HG03439 (cell line): ENCODE measurements around the gene AGPAT3.
"Not testable (repeated sequence)": the region's sequence is repeated elsewhere in the genome, so short reads cannot be mapped to it uniquely, and the experiment has no call there.

Source experiments
- ATAC-seq: cut with Tn5 transposase; IDR thresholded peaks from one replicate; pipeline ENCODE4 v1.9.1; 2021; ENCODE audit warnings: mild to moderate bottlenecking, moderate library complexity; ENCODE audit not compliant: unreplicated experiment

The AGPAT3 gene

GRCh38 chr21:43834146-43834905 lies 30.7 kb upstream of the AGPAT3 start:
- no peak for ATAC-seq

GRCh38 chr21:43835050-43835449 lies 30.0 kb upstream of the AGPAT3 start:
- no peak for ATAC-seq

- ATAC-seq: no peak
These were observed 29.2 kb upstream of the AGPAT3 start for GRCh38 chr21:43835861-43836260.

GRCh38 chr21:43836616-43837015 lies 28.4 kb upstream of the AGPAT3 start:
- ATAC-seq: no peak

- ATAC-seq: no peak
These were observed 24.8 kb upstream of the AGPAT3 start for GRCh38 chr21:43840259-43840658.

GRCh38 chr21:43842742-43843141 lies 22.3 kb upstream of the AGPAT3 start:
- ATAC-seq: no peak

GRCh38 chr21:43844906-43845305 lies 20.1 kb upstream of the AGPAT3 start:
- not testable (repeated sequence) for ATAC-seq

GRCh38 chr21:43845386-43845785 lies 19.6 kb upstream of the AGPAT3 start:
- no peak for ATAC-seq

- ATAC-seq: no peak
These were observed 18.6 kb upstream of the AGPAT3 start for GRCh38 chr21:43846430-43846829.

- no peak for ATAC-seq
These were observed 17.7 kb upstream of the AGPAT3 start for GRCh38 chr21:43847301-43847700.

- ATAC-seq: no peak
These were observed 16.3 kb upstream of the AGPAT3 start for GRCh38 chr21:43848771-43849170.

GRCh38 chr21:43849532-43850299 lies 15.3 kb upstream of the AGPAT3 start:
- ATAC-seq: no peak

- no peak for ATAC-seq
These were observed 14.2 kb upstream of the AGPAT3 start for GRCh38 chr21:43850728-43851295.

GRCh38 chr21:43851593-43851992 lies 13.4 kb upstream of the AGPAT3 start:
- ATAC-seq: no peak

GRCh38 chr21:43853851-43854772 lies 10.9 kb upstream of the AGPAT3 start:
- ATAC-seq: peak; percentile 13

GRCh38 chr21:43854773-43855633 lies 10.0 kb upstream of the AGPAT3 start:
- peak; percentile 66 for ATAC-seq

- no peak for ATAC-seq
These were observed 9.1 kb upstream of the AGPAT3 start for GRCh38 chr21:43855955-43856354.

- ATAC-seq: no peak
These were observed 6.0 kb upstream of the AGPAT3 start for GRCh38 chr21:43858806-43859648.

GRCh38 chr21:43859747-43860214 lies 5.2 kb upstream of the AGPAT3 start:
- ATAC-seq: no peak
